Measurements from ENCODE around the gene DUSP9.

DNA sequence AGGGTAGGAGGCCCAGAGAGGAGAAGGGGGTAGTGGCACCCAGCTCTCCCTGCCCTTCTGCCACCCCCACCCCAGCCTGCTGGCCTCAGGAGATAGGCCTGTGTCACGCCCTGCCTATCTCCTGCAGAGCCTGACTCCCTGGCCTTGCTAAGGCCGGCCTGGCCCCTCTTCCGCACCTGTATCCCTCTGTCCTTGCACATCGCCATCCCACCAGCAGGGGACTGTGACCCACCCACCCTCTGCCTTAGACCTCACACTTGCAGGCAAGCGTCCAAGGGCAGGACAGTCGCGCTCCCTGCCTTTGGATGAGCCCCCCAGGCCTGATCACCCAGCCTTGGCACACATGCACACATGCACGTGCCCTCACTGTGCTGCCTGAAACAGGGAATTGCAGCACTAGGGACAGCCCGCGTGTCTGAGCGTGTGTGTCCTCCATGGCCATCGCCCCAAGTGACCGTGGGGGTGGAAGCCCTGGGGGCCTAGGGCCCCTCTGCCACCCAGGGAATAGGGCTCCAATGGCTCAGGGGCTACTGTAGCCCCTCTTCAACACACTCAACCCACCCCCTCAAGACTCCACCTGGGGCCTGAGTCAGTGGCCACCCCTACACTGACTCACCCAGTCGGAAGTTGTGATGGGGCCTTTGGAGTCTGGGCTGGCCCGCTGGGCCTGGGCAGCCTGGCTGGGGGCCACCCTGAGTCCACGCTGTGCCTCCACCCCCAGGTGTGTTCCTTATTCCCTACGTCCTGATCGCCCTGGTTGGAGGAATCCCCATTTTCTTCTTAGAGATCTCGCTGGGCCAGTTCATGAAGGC is 42.9 kb downstream of the DUSP9 start:
- TF ChIP-seq CTCF (IDR thresholded peaks at IDR 0.05; ENCODE audit: low read depth, low read length, poor library complexity, severe bottlenecking) (no peak), EZH2phosphoT487 (IDR thresholded peaks at IDR 0.05; ENCODE audit: borderline replicate concordance, low read length) (no peak)

Data from DOHH2 (cell line).